Pons (tissue), 1 donor: ENCODE data around the gene SLC12A3.

Experiments
- DNase-seq: peaks from one replicate; pipeline ENCODE4 v3.0.0-alpha.2; 2016; ENCODE audit warnings: low spot score

The SLC12A3 gene

DNA sequence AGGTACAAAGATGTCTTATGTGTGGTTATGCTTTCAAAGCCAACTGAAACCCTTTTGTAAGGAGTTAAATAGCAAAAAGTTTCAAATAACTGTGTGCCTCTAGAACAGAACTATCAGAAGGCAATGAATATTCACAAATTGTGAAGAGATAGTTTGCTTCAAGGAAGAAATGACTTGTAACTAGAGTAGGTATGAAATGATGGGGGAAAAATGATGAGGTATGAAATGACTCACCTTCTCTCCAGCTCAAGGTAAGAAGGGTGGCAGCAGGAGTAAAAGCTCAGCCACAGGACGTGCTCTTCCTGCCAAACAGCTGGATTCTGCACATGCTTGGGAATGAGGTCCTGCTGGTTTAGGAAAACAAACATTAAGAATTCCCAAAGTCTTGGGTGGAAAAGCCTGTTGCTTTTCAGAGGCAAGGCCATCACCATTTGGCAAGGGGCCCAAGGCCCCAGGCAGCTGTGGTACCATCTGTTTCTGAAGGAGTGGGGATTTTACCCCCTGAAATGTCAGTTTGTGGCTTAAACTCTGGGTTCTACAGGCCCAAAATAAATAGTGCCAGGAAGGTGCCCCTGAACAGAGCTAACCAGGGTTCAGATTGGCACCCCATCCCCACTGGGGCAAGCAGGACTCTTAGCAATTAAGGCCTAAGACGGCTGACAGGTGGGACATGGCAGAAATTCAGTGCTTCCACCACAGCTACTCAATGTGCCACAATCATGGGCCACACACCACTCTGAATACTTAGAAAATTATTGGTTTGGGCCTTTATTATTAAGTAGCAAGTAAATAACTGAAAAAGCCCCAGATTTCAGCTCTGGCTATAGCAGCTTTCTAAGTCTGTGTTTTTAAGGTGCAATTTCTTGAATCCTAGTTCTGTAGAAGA, 80.2 kb downstream of the SLC12A3 start:
- no peak for DNase-seq

DNA sequence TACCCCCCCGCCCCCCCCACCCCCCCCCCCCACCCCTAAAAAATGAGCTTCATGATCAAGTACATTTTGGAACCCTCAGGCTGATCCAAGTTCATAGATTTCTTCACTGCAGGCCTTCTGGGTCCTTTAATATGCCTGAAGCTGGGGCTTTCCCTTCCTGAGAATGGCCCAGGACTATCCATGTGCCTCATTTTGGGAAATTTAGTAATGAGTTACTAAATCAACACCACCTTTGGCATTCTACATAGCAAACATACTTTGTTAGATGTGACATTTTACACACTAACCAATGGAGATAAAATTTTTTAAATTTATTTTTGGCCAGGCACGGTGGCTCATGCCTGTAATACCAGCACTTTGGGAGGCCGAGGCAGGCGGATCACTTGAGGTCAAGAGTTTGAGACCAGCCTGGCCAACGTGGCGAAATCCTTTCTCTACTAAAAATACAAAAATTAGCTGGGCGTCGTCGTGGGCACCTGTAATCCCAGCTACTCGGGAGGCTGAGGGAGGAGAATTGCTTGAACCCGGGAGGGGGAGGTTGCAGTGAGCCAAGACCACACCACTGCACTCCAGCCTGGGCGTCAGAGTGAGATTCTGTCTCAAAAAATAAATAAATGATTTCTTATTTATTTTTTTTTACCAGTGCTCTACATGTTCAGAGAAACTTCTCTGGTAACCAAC, 81.0 kb downstream of the SLC12A3 start:
- DNase-seq: no peak

DNA sequence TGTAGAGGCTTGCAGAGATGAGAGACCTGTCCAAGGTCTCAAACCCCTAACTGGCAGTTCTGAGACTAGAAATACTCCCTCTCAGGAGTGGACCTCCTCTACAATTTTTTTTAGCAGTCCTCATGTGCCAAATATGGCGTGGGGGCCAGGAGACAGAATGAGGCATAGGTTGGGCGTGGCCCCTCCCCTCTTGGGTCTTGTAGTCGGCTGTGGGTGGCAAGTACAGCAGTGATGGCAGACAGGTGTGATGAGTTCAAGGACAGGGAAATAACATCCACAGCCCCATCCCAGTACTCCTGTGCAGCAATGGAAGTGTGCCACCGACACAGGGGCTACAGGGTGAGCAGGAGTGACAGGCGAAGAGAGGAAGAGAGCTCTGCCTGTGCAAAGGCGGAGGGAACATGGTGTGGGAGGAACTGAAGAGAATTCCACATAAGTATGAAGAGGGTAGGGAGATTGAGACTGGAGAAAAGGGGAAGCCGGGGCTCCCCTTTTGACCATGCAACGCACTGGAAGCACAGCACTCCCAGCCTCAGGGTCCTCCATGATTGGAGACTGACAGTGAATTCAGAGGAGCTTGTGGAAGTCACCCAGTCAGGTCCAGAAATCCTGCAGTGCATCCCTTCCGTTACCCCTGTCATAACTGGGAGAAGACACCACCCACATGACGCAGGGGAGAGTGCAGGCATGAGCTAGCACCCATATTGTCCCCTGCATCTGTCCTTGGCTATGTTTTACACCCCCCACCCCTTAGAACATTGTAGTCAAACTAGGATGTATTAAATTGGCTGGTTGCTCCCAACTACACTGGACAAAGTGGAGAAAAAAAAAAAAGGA, 82.0 kb downstream of the SLC12A3 start:
- DNase-seq: no peak

DNA sequence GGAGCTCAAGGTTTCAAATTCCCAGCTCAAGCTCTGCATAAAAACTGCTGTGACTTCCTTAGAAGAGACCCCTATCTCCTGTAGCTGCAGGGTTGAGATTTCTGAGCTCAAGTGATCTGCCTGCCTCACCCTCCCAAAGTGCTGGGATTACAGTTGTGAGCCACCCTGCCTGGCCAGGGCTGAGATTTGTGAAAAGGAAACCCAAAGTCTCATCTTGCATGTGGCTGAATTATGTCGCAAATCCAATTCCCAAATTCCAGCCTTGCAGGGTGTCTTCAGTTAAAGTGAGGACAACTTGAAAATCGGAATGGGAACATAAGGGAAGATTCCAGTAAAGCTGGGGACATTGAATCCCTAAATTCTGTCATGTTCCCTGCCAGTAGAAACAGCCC, 82.6 kb downstream of the SLC12A3 start:
- no peak for DNase-seq

DNA sequence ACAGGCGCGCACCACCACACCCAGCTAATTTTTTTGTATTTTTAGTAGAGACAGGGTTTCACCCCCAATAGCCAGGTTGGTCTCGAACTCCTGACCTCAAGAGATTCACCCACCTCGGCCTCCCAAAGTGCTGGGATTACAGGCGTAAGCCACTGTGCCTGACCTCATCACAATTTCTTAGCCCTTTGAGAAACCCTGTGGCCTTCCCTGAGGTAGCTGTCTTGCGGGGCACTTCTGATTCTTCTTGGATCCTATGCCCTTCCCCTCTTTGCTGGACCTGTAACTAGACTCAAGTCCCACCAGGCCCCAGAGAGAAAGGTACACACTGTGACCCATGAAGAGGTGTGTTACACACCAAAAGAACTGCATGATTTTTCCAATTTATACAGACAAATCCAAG, 83.2 kb downstream of the SLC12A3 start:
- no peak for DNase-seq

DNA sequence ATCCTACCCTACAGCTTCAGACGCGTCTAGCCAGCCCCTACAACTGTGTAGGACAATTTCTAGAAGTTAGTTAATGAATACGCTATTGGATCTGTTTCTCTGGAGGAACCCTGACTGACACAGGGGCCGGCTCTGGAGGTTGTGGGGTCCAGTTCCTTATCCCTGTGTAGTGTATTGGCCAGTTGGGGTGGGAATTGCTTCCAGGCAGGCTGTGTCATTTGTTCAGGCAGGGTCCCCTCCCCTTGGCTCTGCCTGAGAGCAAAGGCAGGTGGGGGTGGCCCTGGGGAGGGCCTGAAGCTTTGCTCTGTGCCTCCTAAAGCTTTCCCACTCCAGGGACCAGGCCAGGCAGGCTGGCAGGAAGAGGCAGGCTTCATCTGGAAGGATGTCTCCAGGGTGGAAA, 85.0 kb downstream of the SLC12A3 start:
- DNase-seq: no peak

DNA sequence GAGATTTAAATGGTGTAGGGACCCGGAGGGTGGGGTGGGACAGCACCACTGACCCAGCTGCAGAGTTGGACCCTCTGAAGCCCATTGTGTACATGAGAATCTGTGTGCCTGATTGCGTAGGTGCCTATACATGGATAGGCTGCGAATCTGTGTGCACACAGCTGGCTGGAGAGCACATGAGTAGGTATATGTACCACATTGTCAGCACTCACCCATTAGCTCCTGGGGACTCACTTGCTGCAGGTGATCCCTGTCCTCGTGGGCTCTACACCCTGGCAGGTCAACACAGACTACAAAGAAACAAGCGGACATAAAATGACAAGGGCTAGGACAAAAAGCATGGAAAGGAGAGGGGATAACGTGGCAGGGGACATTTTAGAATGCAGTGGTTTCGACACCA, 85.4 kb downstream of the SLC12A3 start:
- no peak for DNase-seq

DNA sequence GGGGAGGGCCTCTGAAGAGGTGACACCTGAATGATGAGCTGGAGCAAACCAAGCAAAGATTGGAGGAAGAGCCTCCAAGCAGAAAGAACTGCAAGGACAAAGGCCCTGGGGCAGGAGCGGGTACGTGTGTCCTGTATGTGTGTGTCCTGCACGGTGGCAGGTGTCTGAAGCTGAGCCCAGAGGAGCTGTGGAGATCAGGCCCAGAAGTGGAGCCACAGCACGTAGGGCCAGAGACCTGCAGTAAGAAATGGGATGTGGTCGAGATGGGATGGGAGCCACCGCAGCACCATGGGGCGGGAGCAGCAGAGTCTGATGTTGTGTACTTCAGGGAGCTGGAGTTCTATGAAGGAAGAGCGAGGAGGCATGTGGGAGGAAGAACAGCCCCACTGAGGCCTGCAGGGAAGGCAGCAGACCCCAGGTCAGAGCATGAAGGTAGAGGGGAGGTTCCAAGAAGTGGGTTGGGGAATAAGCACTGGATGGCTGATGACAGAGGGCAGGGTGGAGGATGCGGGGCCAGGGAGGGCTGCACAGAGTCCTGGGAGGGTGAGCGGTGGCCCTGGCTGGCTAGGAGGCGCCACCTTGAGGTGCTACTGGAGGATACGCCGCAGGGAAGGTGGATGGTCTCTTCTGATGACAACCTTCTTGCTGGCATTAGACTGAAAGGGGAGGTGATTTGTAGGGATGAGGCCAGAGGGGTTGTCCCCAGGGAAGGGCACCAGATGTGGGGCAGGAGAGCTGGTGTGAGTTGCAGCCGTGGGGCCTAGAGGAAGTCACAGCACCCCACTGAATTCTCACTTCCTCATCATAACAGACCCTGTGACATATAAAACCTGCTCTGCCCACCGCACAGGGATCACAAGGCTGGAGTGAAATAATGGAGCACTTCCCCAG, 86.1 kb downstream of the SLC12A3 start:
- DNase-seq: peak; percentile 79

DNA sequence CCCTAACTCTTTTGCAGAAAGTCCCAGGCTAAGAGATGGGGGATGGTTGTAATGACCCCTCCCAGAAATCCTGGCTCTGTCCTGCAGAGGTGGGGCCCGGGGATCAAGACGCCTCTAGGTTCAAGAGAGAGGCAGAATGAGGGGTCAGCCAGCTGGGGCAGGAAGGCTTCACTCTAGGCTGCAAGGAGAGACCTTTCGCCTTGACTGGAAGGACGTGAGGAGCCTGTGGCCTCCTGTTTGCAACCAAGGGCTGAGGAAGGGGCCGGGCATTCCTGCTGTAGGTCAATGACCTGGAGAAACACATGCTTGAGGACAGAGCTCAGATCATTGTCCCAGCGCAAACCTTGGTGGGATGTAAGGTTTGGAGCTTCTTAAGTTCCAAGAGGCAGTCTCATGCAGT, 88.0 kb downstream of the SLC12A3 start:
- no peak for DNase-seq

DNA sequence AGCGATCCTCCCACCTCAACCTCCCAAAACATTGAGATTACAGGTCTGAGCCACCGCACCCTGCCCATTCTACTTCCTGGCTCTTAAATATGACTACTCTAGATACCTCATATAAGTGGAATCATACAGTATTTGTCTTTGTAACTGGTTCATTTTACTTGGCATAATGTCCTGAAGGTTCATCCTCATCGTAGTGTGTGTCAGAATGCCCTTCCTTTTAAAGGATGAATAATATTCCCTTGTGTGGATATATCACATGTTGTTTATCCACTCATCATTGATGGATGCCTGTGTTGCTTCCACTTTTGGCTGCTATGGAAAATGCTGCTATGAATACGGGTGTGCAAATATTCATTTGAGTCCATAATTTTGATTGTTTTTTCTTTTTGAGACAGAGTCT, 91.1 kb downstream of the SLC12A3 start:
- DNase-seq: no peak

DNA sequence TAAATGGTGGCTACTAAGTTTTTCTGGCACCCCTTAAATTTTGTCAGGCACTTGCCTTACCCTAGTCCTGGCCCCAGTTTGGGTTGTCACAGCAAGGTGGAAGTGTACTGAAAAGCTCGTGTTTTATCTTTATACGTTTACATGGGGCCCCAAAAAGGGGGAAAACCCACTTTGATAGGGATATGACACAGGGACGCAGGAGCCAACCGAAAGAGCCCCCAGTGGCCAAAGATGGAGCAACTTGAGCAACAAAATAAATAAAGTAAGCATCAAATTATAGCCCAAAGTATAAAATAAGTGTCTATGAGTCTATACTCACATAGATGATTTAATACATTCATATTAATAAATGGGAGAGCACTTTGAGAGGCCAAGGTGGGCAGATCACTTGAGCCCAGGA, 91.7 kb downstream of the SLC12A3 start:
- DNase-seq: no peak

DNA sequence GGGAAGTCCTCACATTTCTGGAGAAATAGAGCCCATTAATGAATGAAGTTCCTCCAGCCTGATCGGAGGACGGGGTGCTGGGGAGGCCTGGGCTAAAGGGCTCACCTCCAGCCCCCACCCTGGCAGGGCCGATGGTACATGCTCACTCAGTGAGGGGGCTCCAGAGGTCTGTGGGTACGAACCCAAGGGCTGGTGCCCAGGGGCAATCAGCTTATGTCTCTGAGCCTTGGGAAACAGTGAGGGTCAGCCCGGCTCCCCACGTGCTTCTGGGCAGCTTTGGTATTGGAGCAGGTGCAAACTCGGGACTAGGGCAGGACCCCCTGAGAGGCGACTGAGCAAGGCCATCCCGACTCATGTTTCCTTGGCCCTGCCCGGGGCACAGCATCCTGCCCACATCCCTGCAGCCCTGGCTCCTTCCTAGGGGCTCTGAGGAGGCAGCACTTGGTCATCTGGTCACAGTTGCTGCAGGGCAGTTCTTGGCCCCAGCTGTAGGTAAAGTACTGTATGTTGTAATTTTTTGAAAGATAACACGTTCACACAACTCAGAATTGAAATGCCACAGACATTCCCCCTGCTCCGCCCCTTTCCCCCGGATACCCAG, 95.8 kb downstream of the SLC12A3 start:
- no peak for DNase-seq

DNA sequence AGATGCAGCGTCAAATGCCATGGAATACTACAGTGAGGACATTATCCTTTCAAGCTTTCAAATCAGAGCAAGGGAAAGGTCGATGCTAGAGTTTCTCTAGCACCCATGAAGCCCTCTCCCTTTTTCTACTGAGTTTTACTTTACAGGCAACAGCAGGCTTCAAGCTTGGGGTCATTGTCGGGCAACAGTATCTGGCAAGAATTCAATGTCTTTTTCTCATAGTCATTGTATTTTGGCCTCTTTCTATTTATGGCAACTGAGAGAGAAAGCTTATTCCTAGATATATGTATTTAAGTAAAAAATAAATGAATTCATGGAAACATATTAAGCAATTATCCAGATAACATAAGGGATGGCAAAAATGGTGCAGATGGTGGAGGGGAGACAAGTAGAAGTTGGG, 96.4 kb downstream of the SLC12A3 start:
- DNase-seq: no peak

DNA sequence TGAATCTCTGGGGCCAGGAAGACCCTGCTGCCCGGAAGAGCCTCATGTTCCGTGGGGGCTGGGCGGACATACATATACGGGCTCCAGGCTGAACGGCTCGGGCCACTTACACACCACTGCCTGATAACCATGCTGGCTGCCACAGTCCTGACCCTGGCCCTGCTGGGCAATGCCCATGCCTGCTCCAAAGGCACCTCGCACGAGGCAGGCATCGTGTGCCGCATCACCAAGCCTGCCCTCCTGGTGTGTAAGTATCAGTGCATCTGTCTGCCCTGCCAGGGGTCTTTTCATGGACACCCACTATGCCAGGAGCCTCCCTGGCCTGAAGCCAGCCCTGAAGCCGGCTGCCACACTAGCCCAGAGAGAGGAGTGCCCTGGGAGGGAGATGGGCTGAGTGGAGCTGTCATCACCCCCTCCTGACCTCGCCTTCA, 96.9 kb downstream of the SLC12A3 start, which contains the start of gene CETP:
Gene CETP (plus strand): TSS at position 100 of the 431 bp plus-strand sequence. CDS start 30 bp downstream, at position 130.
- no peak for DNase-seq

DNA sequence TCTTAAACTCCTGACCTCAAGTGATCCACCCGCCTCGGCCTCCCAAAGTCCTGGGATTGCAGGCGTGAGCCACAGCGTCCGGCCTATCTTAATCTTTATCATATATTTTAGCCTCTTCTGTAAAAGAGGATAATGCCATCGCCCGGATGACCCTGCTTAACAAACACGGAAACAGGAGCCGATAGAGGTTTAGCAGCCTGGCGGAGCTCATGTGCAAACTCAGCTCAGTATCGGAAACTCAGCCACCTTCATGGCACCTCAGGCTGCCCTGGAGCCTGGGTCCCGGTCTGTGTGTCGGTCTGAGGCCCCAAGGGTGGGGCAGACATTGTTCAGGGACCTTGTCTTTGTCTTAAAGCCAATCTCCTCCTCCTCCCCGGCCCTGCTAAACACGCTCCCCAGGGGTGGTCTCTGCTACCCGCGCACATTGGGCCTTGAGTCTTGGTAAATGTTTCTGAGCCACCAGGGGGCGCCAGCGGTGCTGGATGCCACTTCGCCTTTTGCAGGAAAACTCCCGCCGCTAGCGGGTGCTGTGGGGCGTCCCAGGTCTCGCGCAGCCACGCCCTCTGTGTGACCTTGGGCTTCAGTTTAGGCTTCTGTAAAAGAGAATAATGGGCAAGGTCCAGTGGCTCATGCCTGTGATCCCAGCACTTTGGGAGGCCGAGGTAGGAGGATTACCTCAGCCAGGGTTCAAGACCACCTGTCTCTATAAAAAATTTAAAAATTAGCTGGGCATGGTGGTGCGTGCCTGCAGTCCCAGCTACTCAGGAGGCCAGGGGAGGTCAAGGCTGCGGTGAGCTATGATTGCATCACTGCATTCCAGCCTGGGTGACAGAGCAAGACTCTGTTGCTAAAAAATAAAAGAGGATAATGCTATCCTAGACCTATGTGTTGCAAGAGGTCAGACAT, 99.5 kb downstream of the SLC12A3 start:
- DNase-seq: peak; percentile 77
